ENCODE measurements around the gene TNNI3.
"Not testable (repeated sequence)": the region's sequence is repeated elsewhere in the genome, so short reads cannot be mapped to it uniquely, and the experiment has no call there.

The TNNI3 gene

GRCh38 chr19:55172741-55173140 lies 15.2 kb upstream of the TNNI3 start:
- peak overlapping the region; percentile 53 for H3K4me3 ChIP-seq (ENCODE audit: low read depth, low read length)
- no peak for TF ChIP-seq CTCF (IDR thresholded peaks at IDR 0.05; ENCODE audit: low read depth, low read length)

GRCh38 chr19:55172318-55172717 lies 14.8 kb upstream of the TNNI3 start:
- H3K4me3 ChIP-seq (ENCODE audit: low read depth, low read length), result not testable (repeated sequence)

GRCh38 chr19:55171440-55171839 lies 13.9 kb upstream of the TNNI3 start:
- H3K4me3 ChIP-seq (ENCODE audit: low read depth, low read length), result no peak overlapping the region
- TF ChIP-seq CTCF (IDR thresholded peaks at IDR 0.05; ENCODE audit: low read depth, low read length), result no peak

GRCh38 chr19:55169136-55169535 lies 11.6 kb upstream of the TNNI3 start:
- TF ChIP-seq CTCF (IDR thresholded peaks at IDR 0.05; ENCODE audit: low read depth, low read length), result no peak
- H3K4me3 ChIP-seq (ENCODE audit: low read depth, low read length), result no peak overlapping the region

- no peak for TF ChIP-seq CTCF (IDR thresholded peaks at IDR 0.05; ENCODE audit: low read depth, low read length)
- peak within 1 kb of the TSS; percentile 61 for H3K4me3 ChIP-seq (ENCODE audit: low read depth, low read length)
Observed at GRCh38 chr19:55166530-55167268, 9.2 kb upstream of the TNNI3 start, which contains the start of gene DNAAF3. Gene DNAAF3 (minus strand): TSS chr19:55166613. CDS start chr19:55166413, 200 bp downstream.

GRCh38 chr19:55165952-55166529 lies 8.5 kb upstream of the TNNI3 start:
- peak overlapping the region; percentile 61 for H3K4me3 ChIP-seq (ENCODE audit: low read depth, low read length)

GRCh38 chr19:55161571-55162322 lies 4.2 kb upstream of the TNNI3 start:
- H3K4me3 ChIP-seq (ENCODE audit: low read depth, low read length), result no peak overlapping the region
- no peak for TF ChIP-seq CTCF (IDR thresholded peaks at IDR 0.05; ENCODE audit: low read depth, low read length)

More at GRCh38 chr19:55165952-55166529, 8.5 kb upstream of the TNNI3 start:
- TF ChIP-seq CTCF (IDR thresholded peaks at IDR 0.05; ENCODE audit: low read depth, low read length), result peak; percentile 39; the same call in 1 of the 2 replicates
